RKO (cell line): ENCODE results near the gene CNGA2.

Experiments used
- DNase-seq: peaks from one replicate; pipeline ENCODE4 v3.0.0-alpha.2; 2016; ENCODE audit warnings: low spot score

Gene CNGA2

DNA sequence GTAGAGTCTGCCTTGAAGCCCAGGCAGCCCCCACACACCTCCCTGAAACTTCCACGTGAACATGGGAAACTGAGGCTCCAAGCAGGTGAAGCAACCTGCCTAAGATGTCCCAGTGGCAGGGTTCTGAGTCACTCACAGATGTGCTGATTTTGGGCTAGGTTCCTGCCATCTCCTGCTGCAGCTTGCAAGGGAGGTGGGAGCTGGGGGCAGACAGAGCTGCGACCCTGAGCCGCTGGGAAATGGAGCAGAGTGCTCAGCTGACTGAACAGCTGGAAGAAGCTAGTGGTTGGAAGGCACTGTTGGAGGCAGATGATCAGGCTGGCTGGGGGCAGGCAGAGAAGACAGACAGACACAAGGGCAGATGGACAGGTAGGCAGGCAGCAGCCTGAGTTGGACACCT lies 22.3 kb upstream of the CNGA2 start:
- no peak for DNase-seq

DNA sequence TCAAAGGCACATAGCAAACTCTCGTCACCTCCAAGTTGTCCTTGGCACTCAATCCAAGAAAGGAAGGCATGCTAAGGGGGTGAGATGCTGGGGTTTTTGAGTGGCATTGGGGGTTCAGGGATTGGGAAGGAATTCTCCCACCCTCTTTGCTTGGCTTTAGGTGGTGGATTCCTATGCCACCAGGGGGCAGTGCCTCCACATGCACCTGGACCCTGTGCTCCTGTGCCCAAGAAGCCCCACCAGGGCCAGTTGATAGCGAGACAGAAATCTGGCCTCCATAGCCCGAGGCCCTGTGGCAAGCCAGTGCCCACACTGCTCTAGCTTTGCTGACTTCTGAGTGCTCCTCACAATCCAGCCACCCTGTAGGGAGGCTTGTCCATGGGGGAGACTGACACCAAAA lies 20.7 kb upstream of the CNGA2 start:
- DNase-seq = peak; percentile 16

DNA sequence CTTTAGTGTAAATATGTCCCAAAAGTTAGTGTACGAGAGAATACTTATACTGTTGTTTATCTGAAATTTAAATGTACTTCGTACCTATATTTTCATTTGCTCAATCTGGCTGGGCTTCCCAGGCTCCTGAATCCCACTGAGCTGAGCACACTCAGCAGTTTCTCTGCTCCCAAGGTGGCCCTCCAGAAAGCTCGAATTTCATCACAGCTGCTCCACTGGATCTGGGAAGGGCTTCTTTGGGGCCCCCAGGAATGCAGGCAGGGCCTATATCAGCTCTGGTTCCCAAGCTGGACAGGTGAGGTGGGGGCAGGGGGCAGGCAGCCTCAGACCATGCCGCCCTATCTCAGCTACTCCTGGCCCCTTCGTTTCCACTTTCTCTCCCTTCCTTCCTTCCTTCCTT lies 20.2 kb upstream of the CNGA2 start:
- DNase-seq = no peak

DNA sequence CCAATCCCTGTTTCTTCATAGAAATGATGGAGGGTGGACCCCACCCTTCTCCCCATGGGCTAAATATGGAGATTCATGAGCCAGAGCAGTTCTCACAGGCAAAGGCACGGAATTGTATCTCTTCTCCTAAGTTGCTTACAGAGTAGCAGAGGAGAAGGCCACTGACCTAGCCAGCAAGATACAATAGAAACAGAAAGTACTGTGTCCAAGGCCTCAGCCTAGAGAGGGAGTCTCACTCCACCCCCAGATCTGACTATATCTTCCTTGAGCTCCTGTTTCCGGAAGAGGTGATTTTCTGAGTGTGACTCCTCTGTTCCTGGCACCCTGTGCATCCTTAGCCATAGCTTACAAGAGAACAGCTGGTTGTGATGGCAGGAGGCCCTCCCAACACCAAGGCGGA lies 18.8 kb upstream of the CNGA2 start, which contains the start of gene FATE1:
FATE1 (plus strand) TSS at position 284 of the 400 bp plus-strand sequence; CDS start at position 369, 85 bp downstream.
- DNase-seq = no peak

DNA sequence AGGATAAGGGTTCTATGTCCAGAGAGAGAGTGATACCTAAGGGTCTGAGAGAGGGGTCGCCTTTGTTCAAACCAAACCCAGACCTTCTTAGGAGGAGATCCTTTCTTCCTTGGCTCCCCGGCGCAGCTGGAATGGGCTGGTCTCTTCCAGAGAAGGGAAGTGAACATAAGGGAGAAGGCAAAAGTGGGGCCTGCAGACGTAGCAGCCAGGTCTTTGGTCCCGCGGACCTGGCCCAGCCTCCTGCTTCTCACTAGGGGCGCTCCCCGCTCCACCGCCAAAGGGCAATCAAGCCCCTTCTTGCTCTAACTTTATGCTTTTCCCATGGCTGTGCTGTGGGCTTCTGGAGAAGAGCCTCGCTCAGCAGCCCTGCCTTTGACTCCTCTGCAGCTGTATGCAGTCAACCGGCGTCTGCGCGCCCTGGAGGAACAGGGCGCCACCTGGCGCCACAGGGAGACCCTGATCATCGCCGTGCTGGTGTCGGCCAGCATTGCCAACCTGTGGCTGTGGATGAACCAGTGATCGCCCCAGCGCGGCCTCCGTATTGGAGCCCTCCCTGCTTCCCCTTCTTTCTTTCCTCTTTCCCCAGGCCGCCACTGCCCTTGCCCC lies 12.2 kb upstream of the CNGA2 start:
- DNase-seq = no peak

DNA sequence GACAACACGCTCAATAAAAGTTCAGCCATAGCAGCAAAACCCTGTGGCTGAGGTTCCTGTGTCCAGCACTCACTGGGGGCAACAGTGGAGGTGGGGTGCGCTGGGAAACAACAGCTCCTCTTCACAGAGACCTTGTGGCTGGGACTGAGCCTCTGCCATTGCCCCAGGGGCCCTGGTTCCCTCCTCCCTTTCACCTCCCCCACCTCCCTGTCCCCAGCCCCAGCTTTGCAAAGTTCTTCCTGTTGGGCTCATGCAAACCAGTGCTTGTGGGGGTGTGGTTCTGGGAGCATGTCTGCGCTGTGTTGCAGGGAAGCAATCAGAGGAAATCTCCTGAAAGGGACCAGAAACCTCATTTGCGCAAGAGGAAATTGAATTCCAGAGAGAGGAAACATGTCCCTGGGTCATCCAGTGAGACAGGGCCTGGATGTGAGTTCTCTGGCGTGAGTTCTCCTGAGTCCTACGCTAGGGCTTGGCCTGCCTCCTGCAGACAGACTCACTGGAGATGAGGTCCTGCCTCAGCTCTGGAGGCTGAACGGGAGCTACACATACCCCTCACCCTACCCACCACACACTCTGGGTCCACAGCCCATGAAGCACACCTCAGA lies 11.3 kb upstream of the CNGA2 start:
- no peak for DNase-seq

DNA sequence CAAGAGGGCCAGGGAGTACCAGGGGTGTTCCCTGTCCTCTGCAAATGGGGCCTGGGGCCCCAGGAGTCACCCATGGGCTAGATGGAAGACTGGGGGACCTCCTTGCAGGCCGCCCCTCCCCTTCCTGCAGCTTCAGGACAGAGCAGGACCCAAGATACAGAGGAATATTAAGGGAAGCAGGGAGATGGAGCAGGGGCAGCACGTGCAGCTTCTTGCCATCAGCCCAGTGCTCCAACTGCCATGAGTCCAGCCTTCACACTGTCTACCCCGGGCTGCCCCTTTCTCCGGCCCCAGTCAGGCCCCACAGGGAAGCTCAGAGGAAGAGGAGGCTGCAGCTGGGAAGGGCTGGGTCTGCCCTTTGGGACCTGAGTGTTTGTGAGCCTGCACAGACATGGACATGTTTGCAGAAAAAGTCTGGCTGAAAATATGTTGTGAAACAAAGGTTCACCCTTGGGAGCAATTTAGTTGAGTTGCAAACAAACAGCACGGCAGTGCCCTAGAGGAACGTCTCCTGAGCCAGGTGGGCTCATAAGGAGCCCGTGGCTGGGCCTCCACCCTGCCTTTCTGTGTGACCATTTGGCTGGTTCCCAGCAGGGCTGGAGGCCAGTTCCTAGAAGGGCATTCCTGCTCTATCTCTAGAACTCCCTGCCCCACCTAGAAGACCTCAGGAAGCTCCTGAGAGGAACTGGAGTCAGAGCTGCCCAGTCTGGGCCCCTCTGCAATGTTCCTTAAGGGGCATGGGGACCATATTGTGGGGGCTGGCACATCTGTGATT lies 9.8 kb upstream of the CNGA2 start:
- no peak for DNase-seq

DNA sequence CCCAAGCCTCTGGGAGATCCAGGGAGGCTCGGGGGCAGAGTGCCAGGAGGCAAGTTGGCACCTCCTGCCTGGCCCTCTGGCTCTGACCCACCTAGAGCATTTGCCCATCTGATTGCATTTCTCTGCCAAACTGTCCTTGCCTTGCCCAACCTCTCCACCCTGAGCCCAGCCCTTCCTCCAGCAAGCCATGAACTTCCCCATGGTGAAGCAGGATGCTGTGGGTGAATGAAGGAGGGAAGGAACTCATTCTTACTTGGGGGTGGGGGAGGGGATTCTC lies 9.3 kb upstream of the CNGA2 start:
- DNase-seq = no peak

DNA sequence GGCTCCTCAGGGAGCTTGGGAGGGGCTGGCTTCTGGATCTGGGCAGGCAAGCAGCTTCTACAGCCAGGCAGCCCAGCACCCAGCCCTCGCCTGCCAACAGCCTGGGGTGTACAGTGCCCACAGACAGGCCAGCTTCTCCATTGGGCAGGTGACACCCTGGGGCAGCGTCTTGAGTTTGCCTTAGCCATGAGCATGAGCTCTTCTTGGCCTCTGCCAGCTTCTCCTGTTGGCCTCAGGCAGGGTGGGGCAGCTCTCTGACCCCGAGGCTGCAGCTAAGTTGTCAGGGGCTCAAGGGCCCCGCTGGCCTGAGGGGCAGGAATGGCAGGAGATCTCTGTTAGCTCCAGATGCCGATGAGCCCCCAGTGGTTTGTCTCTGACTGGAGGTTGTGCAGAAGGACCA lies 7.8 kb upstream of the CNGA2 start:
- no peak for DNase-seq

DNA sequence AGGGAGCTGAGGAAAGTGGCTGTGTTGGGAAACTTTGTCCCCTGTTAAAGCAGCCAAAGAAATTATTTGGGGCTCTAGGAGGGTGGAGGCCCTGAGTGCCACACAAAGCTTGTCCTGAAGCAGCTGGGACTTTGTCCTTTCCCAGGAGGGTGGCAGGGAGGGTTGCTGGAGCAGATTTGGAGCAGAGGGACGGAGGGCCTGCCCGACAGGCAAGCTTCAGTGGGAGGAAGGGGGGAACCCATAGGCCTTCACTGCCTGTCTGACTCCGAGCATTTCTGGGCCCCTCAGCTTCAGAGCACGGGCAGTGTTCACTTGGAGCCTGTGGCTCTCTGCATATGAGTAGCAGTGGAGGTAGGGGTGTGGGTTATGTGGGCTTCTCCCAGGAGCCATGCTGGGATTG lies 7.2 kb upstream of the CNGA2 start:
- no peak for DNase-seq

DNA sequence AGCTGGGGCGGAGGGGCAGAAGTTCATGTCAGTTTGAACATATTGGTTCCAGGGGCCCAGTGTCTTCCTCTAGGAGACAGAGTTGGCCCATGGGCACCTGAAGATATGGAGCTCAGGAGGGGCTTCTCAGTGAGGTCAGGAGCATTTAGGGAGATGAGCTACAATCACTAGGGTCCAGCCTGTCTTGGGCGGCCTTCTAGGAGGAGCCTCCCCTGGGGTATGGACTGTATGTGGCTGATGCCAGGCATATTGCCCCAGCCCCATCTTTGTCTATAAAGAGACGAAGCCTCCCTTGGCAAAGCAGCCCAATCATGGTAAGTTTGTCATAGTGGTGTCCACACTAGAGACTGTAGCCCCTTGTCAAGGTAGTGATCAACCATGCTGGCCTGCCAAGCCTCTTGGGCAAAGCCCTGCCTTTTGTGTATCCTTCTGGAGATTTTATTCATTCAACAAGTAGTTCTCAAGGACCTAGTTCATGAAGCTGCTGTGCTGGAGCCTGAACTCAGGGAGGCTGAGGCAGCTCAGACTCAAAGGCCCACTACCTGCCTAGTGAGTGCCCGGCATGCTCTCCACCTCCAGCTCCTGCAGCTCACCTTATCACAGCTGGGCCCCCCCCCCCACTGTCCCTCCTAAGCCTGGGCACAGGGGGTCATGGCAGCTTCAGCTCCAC lies 5.4 kb upstream of the CNGA2 start:
- DNase-seq = no peak

DNA sequence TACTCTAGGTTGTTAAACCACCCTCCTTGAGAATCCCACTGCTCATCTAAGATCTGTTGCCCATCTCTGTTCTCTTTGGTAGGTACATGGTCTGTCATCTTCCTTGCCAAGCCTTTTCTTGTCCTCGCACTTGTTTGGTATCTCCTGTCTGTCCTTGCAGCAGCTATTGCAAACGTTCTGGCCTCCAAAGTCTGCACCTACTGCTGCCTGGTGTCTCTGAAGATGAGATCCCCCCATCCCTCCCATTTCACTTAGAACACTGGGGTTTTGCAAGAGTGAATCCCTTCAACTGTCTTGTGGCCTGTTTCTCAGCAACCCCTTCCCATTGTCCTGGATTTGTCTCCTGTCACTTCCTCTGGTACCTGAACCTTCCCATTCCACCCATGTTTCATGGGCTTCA lies 673 bp downstream of the CNGA2 start:
- no peak for DNase-seq

DNA sequence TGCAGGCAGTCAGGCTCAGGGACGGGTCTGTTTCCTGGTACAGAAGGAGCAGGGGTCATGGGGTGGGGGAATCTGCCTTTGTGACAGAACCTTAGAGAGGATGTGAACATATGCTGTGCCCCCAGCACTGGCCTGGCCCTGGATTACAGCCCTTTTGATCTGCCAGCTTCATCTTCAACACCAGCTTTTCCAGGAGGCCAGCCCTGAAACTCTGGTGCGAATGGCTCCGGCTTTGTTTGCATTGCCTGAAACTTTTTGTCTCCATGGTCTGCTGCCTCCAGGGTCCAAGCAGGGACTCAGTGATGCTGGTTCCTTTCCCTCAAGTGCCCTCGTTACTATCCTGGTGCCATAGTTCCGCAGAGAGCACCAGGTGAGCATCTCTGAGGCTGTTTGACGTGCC lies 2.1 kb downstream of the CNGA2 start:
- no peak for DNase-seq

DNA sequence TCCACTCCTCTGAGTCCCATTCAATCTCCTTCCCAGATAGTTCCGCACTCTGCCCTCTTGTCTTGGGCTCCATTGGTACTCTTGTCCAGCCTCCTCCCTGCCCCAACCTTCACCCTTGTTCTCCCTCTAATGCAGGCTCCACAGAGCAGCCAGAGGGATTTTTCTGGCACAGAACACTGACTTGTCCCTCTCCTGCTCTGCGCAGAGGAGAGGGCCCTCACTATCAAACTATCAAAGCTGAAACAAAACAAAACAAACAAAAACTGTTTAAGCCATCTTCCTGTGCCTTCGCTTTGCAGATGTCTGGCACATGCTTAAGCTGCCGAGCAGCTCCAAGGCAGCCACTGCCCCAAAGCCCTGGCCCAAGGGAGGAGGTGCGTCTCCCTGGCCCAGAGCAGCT lies 2.9 kb downstream of the CNGA2 start:
- no peak for DNase-seq

DNA sequence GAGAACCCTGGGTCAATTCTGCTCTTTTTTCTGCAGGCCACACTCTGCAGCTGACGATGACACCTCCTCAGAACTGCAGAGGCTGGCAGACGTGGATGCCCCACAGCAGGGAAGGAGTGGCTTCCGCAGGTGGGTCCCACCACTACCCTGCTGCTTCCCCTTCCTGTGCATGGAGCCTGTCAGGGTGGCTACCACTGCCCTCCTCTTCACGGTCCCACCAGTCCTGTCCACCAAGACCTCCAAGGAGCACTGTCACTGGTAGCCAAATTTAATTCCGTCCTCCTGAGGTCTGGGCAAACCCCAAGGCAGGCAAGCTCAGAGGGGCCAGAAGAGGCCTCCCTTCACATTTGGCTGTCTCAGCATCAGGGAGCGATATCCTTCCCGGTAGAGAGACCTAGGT lies 4.2 kb downstream of the CNGA2 start:
- no peak for DNase-seq

DNA sequence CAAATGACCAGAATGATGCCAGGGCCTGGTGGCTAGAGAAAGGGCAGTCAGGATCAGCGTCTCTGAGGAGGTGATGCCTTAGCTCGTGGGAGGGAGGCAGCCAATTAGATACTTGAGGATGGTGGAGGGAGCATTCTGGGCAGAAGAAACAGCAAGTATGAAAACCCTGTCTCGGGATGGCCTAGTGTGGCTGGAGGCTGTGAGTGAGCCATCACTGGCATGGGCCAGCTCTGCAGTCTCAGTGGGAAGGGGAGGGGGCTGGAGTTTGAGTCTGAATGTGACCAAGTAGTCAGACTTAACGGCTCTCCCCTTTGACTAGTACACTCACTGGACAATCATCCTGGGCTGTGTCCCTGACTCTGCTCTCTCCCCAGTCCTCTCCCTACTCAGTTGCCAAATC lies 7.1 kb downstream of the CNGA2 start:
- no peak for DNase-seq

DNA sequence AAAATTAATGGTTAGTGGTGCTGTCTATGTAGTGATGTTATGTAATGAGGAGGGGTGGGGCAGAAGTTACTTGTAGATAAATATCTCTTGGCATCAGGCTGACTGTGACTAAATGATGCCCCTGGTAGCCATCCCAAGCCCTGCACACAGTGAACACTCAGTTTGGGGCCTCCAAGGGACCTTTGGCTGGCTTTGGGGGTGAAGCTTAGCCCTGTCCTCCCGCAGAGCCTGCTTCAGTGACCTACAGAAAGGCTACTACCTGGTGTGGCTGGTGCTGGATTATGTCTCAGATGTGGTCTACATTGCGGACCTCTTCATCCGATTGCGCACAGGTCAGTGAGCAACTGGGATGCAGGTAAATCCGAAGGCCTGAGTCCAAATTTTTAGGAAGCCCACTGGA lies 7.8 kb downstream of the CNGA2 start:
- no peak for DNase-seq

DNA sequence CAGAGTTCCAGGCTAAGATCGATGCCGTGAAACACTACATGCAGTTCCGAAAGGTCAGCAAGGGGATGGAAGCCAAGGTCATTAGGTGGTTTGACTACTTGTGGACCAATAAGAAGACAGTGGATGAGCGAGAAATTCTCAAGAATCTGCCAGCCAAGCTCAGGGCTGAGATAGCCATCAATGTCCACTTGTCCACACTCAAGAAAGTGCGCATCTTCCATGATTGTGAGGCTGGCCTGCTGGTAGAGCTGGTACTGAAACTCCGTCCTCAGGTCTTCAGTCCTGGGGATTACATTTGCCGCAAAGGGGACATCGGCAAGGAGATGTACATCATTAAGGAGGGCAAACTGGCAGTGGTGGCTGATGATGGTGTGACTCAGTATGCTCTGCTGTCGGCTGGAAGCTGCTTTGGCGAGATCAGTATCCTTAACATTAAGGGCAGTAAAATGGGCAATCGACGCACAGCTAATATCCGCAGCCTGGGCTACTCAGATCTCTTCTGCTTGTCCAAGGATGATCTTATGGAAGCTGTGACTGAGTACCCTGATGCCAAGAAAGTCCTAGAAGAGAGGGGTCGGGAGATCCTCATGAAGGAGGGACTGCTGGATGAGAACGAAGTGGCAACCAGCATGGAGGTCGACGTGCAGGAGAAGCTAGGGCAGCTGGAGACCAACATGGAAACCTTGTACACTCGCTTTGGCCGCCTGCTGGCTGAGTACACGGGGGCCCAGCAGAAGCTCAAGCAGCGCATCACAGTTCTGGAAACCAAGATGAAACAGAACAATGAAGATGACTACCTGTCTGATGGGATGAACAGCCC lies 9.3 kb downstream of the CNGA2 start:
- DNase-seq = no peak

DNA sequence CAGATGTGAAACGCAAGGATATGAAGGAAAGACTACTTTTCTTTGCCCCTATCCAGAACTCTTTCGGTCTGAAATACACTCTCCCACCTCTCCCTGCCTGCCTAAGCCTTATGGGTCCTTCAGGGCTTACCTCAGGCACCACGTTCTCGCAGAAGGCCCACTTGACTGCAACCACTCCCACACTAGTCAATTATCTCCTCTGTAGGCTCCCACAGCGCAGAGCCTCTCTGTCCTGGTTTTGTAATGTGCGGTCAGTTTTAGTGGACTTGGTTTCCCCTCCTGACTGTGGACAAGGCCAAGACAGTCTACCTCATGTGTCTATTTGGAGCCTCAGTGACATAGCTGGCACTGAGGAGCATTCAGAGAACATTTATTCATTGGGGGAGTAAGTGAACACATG lies 11.1 kb downstream of the CNGA2 start:
- DNase-seq = no peak

DNA sequence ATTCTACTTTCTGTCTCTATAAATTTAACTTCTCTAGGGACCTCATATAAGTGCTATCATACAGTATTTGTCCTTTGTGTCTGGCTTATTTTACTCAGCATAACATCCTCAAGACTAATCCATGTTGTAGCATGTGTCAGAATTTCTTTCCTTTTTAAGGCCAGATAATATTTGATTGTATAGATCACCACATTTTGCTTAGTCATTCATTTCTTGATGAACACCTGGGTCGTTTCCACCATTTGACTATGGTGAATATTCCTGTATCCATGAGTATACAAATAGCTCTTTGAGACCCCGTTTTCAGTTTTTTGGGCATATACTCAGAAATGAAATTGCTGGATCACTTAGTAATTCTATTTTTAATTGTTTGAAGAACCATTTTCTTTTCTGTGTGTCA lies 12.0 kb downstream of the CNGA2 start:
- no peak for DNase-seq

DNA sequence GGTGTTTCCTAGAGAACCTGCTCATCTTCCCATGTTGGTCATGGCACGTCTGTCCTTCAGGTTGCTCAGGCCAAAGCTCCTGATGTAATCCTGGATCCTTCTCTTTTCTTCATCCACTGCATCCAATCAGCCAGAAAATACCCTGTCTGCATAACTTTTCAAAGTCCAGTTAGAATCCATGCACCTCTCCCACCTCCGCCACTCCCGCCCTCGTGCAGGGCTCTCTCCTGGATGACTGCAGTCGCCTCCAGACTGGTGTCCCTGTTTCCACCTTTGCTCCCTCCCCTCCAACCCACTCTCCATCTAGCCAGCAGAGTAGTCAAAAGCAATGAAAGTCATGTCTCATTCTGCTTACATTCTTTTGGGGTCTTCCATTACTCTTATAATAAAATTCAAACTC lies 16.0 kb downstream of the CNGA2 start:
- no peak for DNase-seq

DNA sequence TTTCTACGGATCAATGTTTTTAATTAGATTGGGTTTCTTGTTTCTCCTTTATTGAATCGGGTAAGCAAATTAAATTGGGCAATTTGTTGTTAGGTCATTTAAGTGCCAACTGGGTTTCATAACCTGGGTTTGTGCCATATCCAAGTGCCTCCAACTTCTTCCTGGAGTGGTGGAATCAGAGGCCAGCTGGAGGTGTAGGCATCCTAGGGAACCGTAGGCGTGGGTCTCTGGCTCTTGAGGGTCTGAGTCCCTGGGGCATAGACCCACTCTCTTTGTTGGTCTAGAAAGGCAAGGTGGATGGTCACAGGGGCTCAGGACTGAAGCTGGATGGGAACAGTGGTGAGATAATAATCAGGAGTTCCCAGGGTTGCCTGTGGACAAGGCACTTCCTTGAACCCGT lies 18.3 kb downstream of the CNGA2 start:
- DNase-seq = no peak
